Measurements from ENCODE around the gene MAGED1.

Gene MAGED1, protein sequence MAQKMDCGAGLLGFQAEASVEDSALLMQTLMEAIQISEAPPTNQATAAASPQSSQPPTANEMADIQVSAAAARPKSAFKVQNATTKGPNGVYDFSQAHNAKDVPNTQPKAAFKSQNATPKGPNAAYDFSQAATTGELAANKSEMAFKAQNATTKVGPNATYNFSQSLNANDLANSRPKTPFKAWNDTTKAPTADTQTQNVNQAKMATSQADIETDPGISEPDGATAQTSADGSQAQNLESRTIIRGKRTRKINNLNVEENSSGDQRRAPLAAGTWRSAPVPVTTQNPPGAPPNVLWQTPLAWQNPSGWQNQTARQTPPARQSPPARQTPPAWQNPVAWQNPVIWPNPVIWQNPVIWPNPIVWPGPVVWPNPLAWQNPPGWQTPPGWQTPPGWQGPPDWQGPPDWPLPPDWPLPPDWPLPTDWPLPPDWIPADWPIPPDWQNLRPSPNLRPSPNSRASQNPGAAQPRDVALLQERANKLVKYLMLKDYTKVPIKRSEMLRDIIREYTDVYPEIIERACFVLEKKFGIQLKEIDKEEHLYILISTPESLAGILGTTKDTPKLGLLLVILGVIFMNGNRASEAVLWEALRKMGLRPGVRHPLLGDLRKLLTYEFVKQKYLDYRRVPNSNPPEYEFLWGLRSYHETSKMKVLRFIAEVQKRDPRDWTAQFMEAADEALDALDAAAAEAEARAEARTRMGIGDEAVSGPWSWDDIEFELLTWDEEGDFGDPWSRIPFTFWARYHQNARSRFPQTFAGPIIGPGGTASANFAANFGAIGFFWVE

DNA sequence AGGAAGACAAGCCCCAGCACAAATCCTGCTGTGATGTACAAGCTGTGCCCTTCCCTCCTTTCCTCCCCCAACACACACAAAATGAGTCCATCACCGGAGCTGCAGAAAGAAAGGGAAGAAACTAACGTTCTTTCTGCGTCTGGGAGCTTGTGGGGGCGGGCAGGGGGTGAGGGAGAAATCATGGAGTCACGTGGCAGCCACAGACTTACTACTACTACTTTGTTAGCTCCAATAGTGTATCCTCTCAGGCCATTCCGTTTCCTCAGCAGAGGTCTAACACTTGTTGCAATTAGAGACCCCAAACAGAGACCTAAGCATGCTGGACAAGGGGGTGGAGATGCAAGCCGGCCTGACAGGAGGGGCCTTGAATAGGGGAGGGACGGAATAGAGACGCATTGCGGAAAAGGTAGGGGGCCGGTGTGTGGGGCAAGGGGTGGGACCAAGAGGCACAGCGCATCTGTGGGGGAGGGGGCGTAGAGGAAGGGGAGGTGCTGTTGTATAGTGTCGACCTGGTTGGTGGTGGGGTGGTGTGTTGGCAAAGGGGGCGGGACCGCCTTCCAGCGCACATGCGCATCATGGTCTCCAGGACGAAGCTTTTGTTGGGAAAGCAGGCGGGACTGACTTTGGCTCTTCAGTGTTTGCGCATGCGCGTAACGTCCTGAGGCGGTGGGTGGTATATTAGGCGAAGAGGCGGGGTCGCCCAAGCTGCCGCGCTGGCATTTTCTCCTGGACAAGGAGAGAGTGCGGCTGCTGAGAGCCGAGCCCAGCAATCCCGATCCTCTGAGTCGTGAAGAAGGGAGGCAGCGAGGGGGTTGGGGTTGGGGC is at the start of gene MAGED1:
TSS of gene MAGED1 (plus strand) at position 703 of the 825 bp plus-strand sequence. CDS start 682 bp downstream, outside the sequence.
- DNase-seq = peak; percentile 92

DNA sequence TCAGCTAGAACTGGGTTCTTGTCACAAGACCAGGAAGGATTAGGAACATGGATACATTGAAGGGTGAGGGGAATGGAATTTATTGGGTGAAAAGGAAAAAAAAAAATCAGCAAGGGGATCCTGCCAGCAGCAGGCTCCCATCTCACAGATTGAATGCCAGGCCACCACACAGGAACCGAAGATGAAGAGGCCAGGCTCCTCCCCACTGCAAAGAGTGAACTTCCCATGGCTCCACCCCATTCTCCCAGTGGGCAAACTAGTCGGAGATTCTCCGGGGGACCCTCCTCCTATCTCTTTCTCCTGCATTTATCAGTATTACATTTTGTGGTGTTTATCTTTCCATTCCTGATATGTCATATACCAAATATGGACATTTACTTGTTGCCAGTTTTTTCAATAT is 46.0 kb upstream of the MAGED1 start:
- no peak for DNase-seq

DNA sequence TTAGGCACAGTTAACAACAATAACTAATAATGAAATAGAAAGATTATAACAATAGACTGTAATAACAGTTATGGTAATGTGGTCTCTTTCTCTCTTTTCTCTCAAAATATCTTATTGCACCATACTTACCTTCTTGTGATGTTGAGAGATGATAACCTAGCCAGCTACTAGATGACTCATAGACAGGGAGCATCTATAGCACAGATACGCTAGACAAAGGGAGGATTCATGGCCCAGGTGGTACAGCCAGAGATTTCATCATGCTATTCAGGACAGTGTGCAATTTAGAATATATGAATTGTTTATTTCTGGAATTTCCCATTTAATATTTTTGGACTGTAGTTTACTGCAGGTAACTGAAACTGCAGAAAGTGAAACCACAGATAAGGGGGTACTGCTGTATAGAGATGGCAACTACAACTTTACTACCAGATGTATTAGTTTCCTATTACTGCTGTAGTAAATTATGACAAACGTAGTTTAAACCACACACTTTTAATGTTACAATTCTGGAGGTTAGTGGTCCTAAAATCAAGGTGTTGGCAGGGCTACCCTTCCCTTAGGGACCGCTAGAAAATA is 41.8 kb upstream of the MAGED1 start:
- DNase-seq = peak; percentile 2

DNA sequence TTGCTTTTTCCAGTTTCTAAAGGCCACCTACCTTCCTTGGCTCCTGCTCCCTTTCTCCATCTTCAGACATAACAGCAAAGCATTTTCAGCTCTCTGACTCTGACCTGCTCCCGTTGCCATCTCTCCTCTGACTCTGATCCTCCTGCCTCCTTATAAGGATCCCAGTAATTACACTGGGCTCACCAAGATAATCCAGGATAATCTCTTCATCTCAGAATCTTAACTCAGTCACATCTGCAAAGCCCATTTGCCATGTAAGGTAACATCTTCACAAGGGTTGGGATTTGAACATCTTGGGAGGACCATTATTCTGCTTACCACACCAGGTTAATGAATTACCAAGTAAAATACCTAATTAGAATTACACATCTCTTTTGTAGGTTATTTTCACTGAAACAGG is 41.3 kb upstream of the MAGED1 start:
- DNase-seq = no peak

DNA sequence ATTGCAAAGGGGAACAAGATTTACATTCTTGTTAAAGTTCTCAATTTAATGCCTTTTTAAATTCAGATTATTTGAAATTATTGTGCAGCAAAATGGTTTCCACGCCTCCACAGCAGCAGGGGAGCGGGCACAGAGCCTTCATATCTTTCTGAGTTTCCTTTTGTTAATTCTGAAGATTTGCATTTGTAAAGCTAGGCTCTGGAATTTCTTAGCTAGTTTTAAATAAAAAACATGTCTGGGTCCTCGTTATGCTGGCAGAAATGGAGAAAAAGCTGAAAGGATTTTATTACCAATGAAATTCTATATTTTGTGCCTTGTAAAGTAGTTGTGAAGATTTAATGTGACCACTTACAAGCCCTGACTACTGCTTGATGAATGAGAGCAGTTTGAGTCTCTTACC is 40.8 kb upstream of the MAGED1 start:
- DNase-seq = no peak

DNA sequence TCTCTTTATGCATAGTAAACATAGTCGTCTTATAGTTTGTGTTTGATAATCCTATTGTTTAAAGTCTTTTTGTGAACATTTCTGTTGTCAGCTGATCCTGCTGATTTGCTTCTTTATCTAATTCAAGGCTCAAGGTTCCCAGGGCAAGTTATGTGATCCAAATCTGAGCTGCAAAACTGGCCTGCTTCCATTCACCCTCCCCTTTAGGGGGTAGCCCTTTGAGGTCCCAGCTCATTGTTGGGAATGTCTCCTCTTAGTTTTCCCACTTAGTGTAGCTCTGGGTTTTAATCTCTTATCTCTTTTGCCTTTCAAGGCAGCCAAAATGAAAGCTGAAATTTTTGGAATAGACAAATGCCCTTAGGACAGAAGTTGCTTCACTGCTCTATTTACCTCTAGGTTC is 40.2 kb upstream of the MAGED1 start:
- DNase-seq = no peak

DNA sequence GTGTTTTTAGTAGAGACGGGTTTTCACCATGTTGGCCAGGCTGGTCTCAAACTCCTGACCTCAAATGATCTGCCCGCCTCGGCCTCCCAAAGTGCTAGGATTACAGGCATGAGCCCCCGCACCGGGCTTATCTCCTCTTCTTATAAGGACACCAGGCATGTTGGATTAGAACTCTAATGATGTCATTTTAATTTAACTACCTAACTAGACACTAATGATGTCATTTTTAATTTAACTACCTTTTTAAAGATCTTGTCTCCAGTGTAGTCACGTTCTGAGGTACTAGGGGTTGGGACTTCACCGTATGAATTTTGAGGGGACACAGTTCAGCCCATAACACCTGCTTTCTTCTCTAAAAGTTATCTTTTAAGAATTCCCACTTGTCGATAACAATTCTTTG is 37.7 kb upstream of the MAGED1 start:
- no peak for DNase-seq

DNA sequence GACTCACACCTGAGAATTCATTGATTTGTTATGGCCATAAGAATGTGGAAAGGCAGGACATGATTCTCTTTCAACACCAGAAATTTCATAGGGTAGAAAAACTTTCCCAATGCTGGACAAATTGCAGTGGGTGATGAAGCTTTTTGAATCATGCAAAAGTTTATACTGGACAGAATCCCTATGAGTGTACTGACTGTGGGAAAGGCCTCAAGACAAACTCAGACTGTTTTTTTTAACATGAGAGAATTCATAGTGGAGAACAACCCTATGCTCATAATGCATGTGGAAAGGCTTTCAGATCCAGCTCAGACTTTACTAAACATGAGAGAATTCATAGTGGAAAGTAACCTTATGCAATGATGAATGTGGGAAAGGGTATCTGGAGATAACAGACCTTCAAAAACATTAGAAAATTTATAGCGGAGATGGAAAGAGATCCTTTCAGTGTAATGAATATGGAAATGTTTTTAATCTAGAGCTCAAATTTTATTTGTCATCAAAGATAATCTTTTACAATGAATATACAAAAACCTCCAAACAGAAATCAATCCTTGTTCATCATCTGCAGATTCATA is 36.2 kb upstream of the MAGED1 start:
- DNase-seq = no peak

DNA sequence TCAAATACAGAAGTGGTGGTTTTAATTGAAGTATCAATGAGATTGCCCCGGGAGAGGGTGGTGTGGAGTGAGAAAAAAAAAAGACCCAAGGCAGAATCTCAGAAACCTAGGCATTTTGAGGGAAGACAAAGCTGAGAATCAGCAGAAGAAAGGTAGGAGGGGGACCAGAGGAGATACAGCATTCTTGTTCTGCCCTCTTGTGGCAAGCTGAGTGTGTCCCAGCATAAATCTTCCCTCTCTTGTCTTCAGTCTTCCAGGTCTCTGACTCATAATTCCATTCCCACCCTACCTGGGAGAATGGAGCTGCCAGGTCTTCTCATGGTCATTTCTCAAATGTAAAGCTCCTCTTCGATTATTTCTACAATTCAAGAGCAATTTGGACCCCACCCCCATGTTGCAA is 32.7 kb upstream of the MAGED1 start:
- DNase-seq = peak; percentile 38

DNA sequence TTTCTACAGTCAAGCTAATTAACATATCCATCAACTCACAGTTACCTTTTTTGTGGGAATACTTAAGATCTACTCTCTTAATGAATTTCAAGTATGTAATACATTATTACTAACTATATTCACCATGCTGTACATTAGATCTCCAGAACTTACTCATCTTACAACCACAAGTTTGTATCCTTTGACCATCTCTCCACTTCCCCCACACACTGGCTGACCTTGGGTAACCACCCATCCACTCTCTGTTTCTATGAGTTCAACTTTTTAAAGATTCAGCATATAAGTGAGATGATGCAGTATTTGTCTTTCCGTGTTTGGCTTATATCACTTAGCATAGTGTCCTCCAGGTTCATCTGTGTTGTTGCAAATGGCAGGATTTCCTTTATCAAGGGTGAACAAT is 30.5 kb upstream of the MAGED1 start:
- no peak for DNase-seq

DNA sequence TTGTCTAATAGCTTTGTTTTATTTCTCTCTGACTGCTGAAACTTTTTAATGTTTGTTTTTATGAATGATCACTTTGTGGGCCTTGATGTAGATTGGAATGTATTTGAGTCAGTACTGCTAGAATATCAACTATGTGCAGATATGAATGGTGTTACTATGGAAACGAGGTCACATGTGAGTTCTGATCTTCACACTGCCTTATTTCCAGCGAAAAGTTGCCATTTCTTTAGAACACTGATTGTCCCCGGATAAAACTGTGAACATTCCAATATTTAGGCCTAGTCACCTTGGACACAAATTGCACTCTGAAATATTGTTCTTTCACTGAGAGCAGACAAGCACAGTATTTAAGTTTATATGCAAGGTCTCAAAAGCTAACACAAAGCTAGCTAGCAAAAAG is 27.2 kb upstream of the MAGED1 start:
- no peak for DNase-seq

DNA sequence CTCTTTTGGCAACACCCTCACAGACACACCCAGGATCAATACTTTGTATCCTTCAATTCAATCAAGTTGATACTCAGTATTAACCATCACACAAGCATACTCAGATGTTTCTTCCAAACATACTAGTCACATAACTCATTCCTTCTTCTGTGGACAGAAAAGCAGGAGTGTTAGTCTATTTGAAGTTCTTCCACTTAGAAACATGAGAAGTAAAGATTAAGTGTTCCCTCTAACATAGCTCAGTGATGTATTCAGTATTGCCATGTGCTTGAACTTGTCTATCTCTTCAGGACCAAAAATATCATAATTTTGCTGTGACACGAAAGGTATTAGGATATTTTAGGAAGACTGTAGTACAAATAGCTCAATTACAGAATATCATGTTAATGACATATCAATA is 25.8 kb upstream of the MAGED1 start:
- DNase-seq = no peak

DNA sequence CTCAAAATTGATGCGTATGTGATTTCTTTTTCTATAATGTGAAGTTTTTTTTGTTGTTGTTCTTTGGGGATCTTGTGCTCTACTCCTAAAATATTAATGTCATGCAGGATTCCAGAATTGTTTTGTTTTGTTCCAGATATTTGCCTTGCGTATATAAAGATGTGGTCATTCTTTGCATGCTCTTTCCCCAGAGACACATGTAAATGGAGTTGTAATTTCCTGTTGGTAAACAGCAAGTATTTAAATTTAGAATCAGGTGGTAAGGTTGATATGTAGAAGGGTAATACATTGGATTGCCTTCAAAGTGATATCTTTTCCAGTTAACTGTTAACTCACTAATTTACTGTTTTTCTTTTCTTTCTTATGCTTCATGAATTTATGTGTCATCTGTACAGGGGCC is 23.1 kb upstream of the MAGED1 start:
- no peak for DNase-seq

DNA sequence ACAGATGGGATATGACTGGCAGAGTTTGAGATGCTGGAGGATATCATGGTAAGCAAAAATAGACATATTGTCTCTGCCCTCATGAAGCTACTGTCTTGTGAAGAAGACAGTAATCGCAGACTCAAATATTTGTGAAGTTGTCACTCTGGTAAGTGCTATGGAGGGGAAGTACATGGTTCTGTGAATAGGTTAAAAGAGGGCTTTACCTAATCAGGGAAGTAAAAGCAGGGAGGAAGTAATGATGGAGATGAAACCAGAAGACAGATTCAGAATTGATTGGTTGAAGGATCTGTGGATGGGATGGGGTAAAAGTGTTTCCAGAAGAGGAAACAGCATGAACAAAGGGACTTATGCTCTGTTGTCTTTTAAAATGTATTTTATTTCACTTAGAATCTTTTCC is 19.3 kb upstream of the MAGED1 start:
- no peak for DNase-seq

DNA sequence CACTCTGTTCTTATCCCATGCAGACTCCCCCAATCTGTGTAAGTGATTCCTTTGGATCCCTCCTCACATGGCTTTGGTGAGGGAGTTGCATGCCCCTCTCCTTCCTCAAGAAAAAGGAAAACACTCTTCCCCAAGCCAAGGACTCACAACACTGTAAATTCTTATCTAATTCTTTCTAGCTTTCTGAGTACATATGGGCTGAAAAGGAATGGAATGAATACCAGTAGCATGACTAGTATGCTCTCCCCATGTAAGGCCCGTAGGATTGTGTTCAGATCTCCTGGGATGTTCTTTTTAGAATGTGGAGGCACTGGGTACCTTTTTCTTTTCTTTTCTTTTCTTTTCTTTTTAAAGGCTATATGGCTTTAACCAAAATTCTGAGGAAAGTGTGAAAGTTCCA is 17.0 kb upstream of the MAGED1 start:
- DNase-seq = no peak

DNA sequence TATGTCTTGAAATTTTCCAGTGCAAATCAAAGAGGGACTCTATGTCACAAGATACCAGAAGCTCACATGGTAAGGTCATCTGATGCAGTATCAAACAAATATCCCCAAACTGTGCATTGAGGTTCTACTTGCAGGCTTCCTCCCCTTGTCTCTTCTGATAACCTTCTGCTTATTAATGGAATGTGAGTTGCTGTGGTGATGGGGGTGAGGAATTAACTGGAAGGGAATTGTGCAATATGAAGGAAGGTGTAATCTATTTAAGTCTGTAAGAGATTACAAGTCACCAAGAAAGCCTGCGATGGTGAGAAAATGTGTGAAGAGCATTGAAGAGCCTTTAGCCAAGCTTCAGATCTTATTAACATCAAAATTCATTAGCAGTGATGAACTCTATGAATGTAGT is 15.4 kb upstream of the MAGED1 start:
- no peak for DNase-seq

DNA sequence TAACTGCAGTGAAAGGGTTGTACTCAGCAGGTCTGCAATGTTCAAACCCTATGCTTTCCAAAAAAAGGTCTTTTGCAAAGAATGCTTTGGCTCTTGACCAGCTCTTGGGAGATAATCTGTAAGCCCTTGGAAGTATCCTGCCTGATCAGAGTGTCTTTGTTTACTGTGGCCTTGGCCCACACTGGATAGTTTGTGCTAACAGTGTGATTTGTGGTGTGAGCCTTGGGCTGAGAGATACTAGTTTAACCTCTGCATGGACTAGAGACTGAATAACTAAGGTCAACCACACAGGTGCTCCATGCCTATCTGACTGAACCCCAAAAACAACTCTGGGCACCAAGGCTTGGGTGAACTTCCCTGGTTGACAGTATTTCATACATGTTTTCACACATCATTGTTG is 3.6 kb upstream of the MAGED1 start:
- DNase-seq = no peak

DNA sequence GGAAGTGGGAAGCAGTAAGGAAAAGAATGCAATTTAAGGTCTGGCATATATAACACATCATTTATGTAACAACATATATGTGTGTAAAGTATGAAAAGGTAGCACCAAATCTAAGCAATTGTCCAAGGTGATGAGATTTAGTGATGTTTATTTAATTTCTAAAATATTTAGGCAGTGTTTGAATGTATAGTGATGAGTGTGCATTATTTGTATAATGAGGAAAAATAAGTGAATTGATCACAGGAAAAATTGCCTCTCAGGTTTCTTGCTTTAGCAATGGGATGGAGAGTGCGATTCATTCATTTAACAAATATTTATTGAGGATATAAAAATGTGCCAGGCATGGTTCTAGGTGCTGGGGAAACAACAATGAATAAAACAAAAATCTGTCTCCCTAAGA is 2.2 kb upstream of the MAGED1 start:
- no peak for DNase-seq

DNA sequence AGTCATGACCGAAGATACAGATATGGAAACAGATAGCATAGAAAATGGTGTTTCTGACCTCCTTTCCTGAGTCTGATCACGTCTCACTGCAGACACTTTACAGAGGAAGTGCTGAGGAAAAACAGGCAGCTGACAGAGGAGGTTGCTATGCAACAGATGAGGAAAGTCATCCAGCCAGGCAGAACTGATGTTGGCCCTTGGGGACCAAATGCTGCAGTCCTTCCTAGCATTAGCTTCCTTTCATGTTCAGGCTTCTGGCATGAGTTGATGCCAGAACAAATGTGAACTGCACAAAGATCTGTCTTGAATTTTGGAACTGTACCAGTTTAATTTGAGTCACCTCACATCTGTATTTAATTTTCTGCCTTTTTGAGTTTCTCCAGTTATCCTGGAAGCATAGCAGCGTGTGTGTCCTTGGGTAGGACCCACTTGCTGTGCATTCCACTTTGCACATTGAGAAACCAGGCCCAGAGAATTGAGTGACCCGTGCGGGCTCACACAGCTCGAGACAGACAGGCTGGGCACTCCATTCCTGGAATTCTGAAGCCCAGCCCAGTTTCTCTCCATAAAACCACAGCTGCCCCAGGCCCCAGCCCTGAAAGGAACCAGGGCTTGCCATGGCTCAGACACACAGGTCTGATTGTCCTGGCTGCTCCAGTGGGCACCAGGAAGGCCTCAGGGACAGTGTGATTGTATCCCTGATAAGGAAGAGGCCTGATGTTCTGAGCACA is 1.4 kb upstream of the MAGED1 start:
- DNase-seq = peak; percentile 22

DNA sequence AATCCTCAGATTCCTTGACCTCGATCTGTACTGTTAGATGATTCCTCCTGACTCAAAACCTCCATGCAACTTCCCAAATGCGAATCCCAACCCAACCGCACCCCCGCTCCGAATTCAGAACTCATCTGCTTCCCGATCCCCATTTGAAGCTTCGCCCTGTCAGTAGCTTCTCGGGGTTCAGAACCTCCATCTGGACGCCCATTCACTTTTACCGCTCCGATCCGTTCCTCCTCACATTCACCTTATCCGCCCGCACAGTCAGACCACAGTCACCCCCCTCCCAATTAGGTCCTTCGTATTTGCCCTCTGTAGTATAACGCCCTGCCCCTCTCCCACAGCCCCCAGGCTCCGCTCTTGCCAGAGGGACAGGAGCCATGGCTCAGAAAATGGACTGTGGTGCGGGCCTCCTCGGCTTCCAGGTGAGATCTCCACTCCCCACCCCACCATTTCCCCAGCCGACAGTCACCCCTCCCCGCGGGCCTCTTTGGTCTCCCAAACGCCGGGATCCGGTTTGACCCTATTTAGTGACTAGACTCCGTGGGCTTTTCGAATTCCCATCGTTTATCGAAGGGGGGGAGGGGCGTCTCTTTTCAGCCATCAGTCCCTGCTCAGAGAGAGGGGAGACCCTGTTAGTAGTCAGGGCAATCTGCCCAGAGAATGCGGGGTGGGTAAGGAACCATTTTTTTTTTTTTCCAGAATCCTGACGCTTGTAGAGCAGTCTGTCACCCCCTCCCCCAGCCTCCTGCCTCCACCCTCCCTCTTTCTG is 691 bp downstream of the MAGED1 start:
- peak; percentile 35 for DNase-seq

DNA sequence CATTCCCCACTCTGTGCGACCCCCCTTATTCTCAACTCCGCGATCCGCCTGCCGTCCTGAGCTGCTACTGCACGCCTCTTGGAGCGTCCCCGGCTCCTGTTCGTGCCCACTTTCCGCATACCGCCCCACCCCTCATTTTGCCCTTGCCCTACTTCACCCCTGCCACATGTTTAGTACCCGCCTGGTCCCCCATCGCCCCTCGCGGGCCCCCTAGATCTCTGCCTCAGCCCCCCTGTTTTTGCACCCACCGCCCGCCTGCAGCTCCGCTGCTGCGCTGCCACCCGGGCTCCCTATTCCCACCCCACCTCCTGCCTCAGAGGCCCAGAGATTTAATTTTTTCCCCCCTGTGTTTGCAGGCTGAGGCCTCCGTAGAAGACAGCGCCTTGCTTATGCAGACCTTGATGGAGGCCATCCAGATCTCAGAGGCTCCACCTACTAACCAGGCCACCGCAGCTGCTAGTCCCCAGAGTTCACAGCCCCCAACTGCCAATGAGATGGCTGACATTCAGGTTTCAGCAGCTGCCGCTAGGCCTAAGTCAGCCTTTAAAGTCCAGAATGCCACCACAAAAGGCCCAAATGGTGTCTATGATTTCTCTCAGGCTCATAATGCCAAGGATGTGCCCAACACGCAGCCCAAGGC is 1.4 kb downstream of the MAGED1 start:
- DNase-seq = no peak
